Colonic mucosa (tissue), 4 donors: ENCODE measurements around the gene SYNE3. TPM values are rescaled to one million over a fixed set of nuclear protein-coding genes. Genes with fewer than 3 reads are reported as not detected.

Experiments used
- DNase-seq: peaks from one replicate; pipeline ENCODE4 v3.0.0-alpha.2; 2020
- H3K27ac ChIP-seq: fragments of 200-600 bp; one replicate; pipeline ENCODE4 v1.8.0; 2021
- H3K27me3 ChIP-seq: fragments of 200-600 bp; one replicate; pipeline ENCODE4 v1.8.0; 2021
- H3K36me3 ChIP-seq: fragments of 200-600 bp; one replicate; pipeline ENCODE4 v1.8.0; 2021
- H3K4me1 ChIP-seq: fragments of 200-600 bp; one replicate; pipeline ENCODE4 v1.8.0; 2021; ENCODE audit warnings: mild to moderate bottlenecking
- H3K4me3 ChIP-seq: fragments of 200-600 bp; one replicate; pipeline ENCODE4 v1.8.0; 2021
- H3K9ac ChIP-seq, 2 donors: one replicate each; pipeline ENCODE4 v1.7.0; 2013; ENCODE audit warnings: control low read depth in 2 of 2, low read depth in 2 of 2, low read length in 2 of 2
- H3K9me3 ChIP-seq: fragments of 200-600 bp; one replicate; pipeline ENCODE4 v1.8.0; 2021
- CTCF ChIP-seq: fragments of 200-600 bp; IDR thresholded peaks from one replicate; pipeline ENCODE4 v1.8.0; 2022; ENCODE audit warnings: antibody characterized with exemption, mild to moderate bottlenecking
- intact Hi-C: fragments of 100-400 bp; cut with DNase I; formaldehyde crosslinking; loops from one replicate; pipeline ENCODE4 v1.14.1; 2022
- total RNA-seq, 2 donors: library from RNA; stranded (reverse); fragmentation: NEBNext Ultra II Directional in 1 of 2; extraction: Animal tissue kit (Norgen Biotek cat#: 25700) in 1 of 2; gene quantifications; one replicate each; pipeline ENCODE4 v1.2.1, GENCODE V29; 2021
- donor health status: healthy.
- donor health status: DM: no; HTN: no; CAD: no.
- donor health status: DM: no; HTN: no; CAD: no.

Gene SYNE3
- total RNA-seq, 2 donors from 2014 or later, result 7.3 to 9.5 TPM

DNA sequence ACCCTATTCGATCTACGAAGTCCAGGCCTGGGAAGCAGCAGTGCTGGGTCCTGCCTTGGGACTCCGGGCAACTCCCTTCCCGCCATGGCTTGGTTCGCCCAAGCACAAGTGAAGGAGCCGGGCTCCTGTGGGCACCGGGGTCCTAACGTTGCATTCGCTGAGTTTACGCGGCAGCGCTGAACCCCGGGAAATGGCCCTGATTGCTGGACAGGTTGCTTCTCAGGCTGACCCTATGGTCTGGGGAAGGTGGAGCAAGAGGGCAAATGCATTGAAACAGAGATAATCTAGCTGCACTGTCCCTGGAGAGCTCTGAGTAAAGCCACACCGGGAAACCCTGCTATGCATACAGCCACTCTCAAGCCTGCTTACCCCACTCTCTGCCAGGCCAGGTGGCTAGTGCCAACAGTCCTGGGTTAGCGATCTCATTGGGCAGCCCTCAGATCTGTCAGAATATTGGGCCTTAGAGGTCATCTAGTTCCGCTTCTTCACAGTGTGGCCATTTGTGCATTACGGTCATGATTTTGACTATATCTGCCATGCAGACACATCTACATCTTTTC lies 11.3 kb downstream of the SYNE3 start:
- H3K27ac ChIP-seq, result no peak overlapping the region
- DNase-seq, result no peak
- no peak overlapping the region for H3K9ac ChIP-seq
- no peak for TF ChIP-seq CTCF
- H3K4me1 ChIP-seq, result no peaks in the 10 kb centered on the region
- no peaks in the 10 kb centered on the region for H3K9me3 ChIP-seq
- H3K36me3 ChIP-seq, result no peaks in the 10 kb centered on the region
- no peak overlapping the region for H3K4me3 ChIP-seq
- intact Hi-C loops, result no loop called here
- H3K27me3 ChIP-seq, result no peaks in the 10 kb centered on the region

- H3K27me3 ChIP-seq, result no peaks in the 10 kb centered on the region
- no peak overlapping the region for H3K9ac ChIP-seq
- H3K9me3 ChIP-seq, result no peaks in the 10 kb centered on the region
- intact Hi-C loops, result no loop called here
- H3K36me3 ChIP-seq, result no peaks in the 10 kb centered on the region
- no peak overlapping the region for H3K4me3 ChIP-seq
- no peak for TF ChIP-seq CTCF
- H3K27ac ChIP-seq, result no peak overlapping the region
- no peak for DNase-seq
- H3K4me1 ChIP-seq, result no peaks in the 10 kb centered on the region
Measured at GRCh38 chr14:95504135-95505029, 12.1 kb downstream of the SYNE3 start.

GRCh38 chr14:95503365-95504134 lies 12.9 kb downstream of the SYNE3 start:
- no peak for TF ChIP-seq CTCF
- Histone ChIP-seq H3K9ac (no peak overlapping the region), H3K4me3 (no peak overlapping the region), H3K36me3 (no peaks in the 10 kb centered on the region), H3K27ac (no peak overlapping the region), H3K4me1 (no peaks in the 10 kb centered on the region), H3K9me3 (no peaks in the 10 kb centered on the region), H3K27me3 (no peaks in the 10 kb centered on the region)
- intact Hi-C loops, result no loop called here
- DNase-seq, result no peak

DNA sequence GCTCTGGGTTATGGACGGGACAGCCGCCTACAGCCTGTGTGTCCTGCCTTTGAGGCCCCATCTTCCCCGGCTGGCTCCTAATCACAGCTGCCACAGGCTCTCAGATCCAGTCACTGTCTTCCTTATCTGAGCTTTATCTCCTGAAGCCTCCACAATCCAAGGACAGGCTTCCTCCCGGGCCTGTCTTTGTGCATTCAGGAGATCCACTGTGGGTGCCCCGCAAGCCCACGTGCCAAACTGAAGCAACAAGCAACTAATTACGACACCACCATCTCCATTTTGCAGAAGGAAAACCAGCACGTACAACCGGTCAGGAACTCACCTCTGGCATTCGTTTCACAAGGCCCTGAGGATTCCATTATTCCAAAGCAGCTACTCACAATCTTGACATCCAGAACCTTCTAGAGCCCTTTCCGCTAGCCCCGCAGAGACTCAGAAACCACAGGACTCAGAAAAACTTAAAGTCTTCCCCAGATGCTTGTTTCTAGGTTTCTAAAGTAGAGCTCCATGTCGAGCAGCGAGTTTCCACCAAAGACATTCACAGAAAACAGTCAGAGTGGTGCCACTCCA lies 14.0 kb downstream of the SYNE3 start:
- TF ChIP-seq CTCF, result no peak
- Histone ChIP-seq H3K9ac (no peak overlapping the region), H3K4me1 (no peaks in the 10 kb centered on the region), H3K36me3 (no peaks in the 10 kb centered on the region), H3K27me3 (no peaks in the 10 kb centered on the region), H3K9me3 (no peaks in the 10 kb centered on the region), H3K4me3 (no peak overlapping the region), H3K27ac (no peak overlapping the region)
- intact Hi-C loops, result no loop called here
- DNase-seq, result no peak

DNA sequence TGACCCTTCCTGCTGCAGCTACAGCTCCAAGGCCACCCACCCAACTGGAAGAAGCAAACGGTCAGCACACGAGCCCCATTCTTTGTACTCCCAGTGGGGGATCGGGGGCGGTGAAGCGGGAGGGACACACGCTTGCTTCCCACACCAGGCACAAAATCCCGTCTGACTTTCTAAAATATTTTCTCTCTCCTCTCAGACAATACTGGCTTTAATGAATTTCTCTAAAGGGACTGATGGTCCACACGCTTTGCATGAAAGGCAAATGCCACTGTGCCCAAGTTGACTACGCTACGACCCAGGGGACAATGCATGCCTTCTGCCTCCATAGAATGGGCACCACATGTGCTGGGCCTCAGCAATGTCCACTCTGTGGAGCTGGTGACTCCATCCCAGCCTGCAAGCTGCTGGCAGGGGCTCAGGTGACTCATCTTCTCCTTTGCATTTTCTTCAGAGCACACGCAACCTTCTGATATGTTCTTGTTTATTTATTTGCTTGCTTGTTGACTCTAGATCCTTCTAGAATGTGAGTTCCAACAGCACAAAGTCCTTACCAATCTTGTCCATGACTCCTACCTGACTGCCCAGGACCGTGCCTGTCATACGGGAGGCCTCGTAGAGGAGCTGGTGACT lies 15.6 kb downstream of the SYNE3 start:
- DNase-seq, result no peak
- Histone ChIP-seq H3K9ac (no peak overlapping the region), H3K9me3 (no peaks in the 10 kb centered on the region), H3K4me1 (peaks cover 13% of the 10 kb centered on the region), H3K36me3 (no peaks in the 10 kb centered on the region), H3K27me3 (no peaks in the 10 kb centered on the region), H3K27ac (peak overlapping the region; percentile 7), H3K4me3 (no peak overlapping the region)
- no peak for TF ChIP-seq CTCF
- intact Hi-C loops, result no loop called here
